Gastrocnemius medialis (tissue), 4 donors: Measurements from ENCODE around the gene SCGB2B2.

ENCODE experiments used
- POLR2A ChIP-seq, 2 donors: fragments of 450-650 bp; IDR thresholded peaks; one replicate each; pipeline ENCODE4 v1.6.1; 2017; ENCODE audit warnings: antibody characterized with exemption in 2 of 2, mild to moderate bottlenecking in 2 of 2, moderate library complexity in 2 of 2
- TF ChIP-seq, protein P1 (sequence below), 5 experiments: fragments of 450-650 bp in 3 of 5; fragments of 200-600 bp in 2 of 5; sonication (generic) in 2 of 5; IDR thresholded peaks in 4 of 5; conservative IDR thresholded peaks in 1 of 5; 1 replicate in 4 of 5; 2 replicates in 1 of 5; pipeline ENCODE4 v1.5.1; 2016 to 2019; ENCODE audit warnings: antibody characterized with exemption in 5 of 5, mild to moderate bottlenecking in 3 of 5, moderate library complexity in 3 of 5

DNA sequence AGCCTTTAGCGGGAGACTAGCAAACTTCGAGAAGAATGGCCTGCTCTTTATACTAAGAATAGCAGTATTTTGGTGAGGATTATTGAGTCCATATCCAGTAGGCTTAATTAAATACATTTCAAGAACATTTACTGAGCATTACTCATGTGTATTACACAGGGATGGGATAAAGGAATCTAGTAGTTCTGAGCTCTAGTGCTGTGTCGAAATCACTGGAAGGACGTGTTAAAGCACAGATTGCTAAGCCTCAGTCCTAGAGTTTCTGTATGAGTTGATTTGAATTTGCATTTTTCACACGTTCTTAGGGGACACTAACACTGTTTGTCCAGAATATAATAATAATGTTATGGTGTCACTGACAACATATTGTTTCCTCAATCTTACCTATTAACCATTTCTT lies 9.5 kb upstream of the SCGB2B2 start:
- TF ChIP-seq, protein P1, sequence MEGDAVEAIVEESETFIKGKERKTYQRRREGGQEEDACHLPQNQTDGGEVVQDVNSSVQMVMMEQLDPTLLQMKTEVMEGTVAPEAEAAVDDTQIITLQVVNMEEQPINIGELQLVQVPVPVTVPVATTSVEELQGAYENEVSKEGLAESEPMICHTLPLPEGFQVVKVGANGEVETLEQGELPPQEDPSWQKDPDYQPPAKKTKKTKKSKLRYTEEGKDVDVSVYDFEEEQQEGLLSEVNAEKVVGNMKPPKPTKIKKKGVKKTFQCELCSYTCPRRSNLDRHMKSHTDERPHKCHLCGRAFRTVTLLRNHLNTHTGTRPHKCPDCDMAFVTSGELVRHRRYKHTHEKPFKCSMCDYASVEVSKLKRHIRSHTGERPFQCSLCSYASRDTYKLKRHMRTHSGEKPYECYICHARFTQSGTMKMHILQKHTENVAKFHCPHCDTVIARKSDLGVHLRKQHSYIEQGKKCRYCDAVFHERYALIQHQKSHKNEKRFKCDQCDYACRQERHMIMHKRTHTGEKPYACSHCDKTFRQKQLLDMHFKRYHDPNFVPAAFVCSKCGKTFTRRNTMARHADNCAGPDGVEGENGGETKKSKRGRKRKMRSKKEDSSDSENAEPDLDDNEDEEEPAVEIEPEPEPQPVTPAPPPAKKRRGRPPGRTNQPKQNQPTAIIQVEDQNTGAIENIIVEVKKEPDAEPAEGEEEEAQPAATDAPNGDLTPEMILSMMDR (IDR thresholded peaks at IDR 0.05 in 4 of 5, conservative IDR thresholded peaks at IDR 0.05 in 1 of 5): no peak
- TF ChIP-seq POLR2A (IDR thresholded peaks at IDR 0.05): no peak
